GM23248 (cell line): ENCODE data around the gene SAPCD2. TPM values are rescaled to one million over a fixed set of nuclear protein-coding genes. Genes with fewer than 3 reads are reported as not detected.
A peak's percentile ranks its signal among the peaks of the same experiment; 100 is the strongest.

Source experiments
- DNase-seq: peaks from one replicate; pipeline ENCODE4 v3.0.0-alpha.2; 2015
- H2AFZ ChIP-seq: fragments of 200-600 bp; sonication (generic); 2 replicates; pipeline ENCODE4 v1.6.1; 2016; ENCODE audit warnings: antibody characterized with exemption
- H3F3A ChIP-seq: fragments of 200-600 bp; sonication (generic); 2 replicates; pipeline ENCODE4 v1.6.1; 2016; ENCODE audit warnings: mild to moderate bottlenecking, antibody characterized with exemption, mixed run types; ENCODE audit not compliant: insufficient read depth
- H3K27ac ChIP-seq: fragments of 200-600 bp; sonication (generic); 2 replicates; pipeline ENCODE4 v1.5.1; 2016; ENCODE audit warnings: mild to moderate bottlenecking
- H3K27me3 ChIP-seq: fragments of 200-600 bp; sonication (generic); replicated peaks from 2 replicates; pipeline ENCODE4 v1.6.1; 2016; ENCODE audit warnings: mild to moderate bottlenecking; ENCODE audit not compliant: insufficient read depth
- H3K36me3 ChIP-seq: fragments of 200-600 bp; sonication (generic); 2 replicates; pipeline ENCODE4 v1.6.1; 2016; ENCODE audit warnings: low read depth, mild to moderate bottlenecking
- H3K4me1 ChIP-seq: fragments of 200-600 bp; sonication (generic); 2 replicates; pipeline ENCODE4 v1.6.1; 2016; ENCODE audit warnings: mild to moderate bottlenecking; ENCODE audit not compliant: insufficient read depth
- H3K4me2 ChIP-seq: fragments of 200-600 bp; sonication (generic); one replicate; pipeline ENCODE4 v1.6.1; 2016; ENCODE audit warnings: mild to moderate bottlenecking; ENCODE audit not compliant: unreplicated experiment
- H3K4me3 ChIP-seq: fragments of 200-600 bp; sonication (generic); 2 replicates; pipeline ENCODE4 v1.5.1; 2016; ENCODE audit warnings: mild to moderate bottlenecking
- H3K79me2 ChIP-seq: fragments of 200-600 bp; sonication (generic); 2 replicates; pipeline ENCODE4 v1.6.1; 2016; ENCODE audit warnings: mild to moderate bottlenecking; ENCODE audit not compliant: insufficient read depth
- H3K9ac ChIP-seq: fragments of 200-600 bp; sonication (generic); 2 replicates; pipeline ENCODE4 v1.6.1; 2016; ENCODE audit warnings: mild to moderate bottlenecking
- H3K9me2 ChIP-seq: fragments of 200-600 bp; sonication (generic); 2 replicates; pipeline ENCODE4 v1.6.1; 2016; ENCODE audit warnings: mixed run types, mild to moderate bottlenecking, moderate library complexity; ENCODE audit not compliant: insufficient read depth
- H3K9me3 ChIP-seq: fragments of 200-600 bp; sonication (generic); one replicate; pipeline ENCODE4 v1.6.1; 2017; ENCODE audit warnings: low read depth
- H4K20me1 ChIP-seq: fragments of 200-600 bp; sonication (generic); 2 replicates; pipeline ENCODE4 v1.6.0; 2016; ENCODE audit not compliant: insufficient read depth
- EZH2 ChIP-seq: fragments of 200-600 bp; sonication (generic); IDR thresholded peaks from 2 replicates; pipeline ENCODE4 v1.6.1; 2018; ENCODE audit warnings: antibody characterized with exemption, mild to moderate bottlenecking; ENCODE audit not compliant: insufficient read depth, poor library complexity, severe bottlenecking
- EZH2phosphoT487 ChIP-seq: fragments of 200-600 bp; sonication (generic); IDR thresholded peaks from 2 replicates; pipeline ENCODE4 v1.6.1; 2018; ENCODE audit warnings: antibody characterized with exemption, moderate library complexity, mild to moderate bottlenecking, low read depth; ENCODE audit not compliant: insufficient read depth
- WGBS, 2 experiments: methylation state at CpG; one replicate each; pipeline ENCODE4 v1.1.6; 2015 to 2017; ENCODE audit warnings: low lambda C conversion rate in 2 of 2, low coverage in 1 of 2; ENCODE audit errors: missing lambda C conversion rate in 2 of 2; 5-methylcytosine and 5-hydroxymethylcytosine counted together
- in situ Hi-C: fragments of 300-500 bp; cut with MboI; formaldehyde crosslinking; loops from 2 replicates; pipeline ENCODE4 v1.15.0; 2020
- polyA plus RNA-seq: library from polyadenylated mRNA; unstranded; fragments of >200 nt; fragmentation: Nextera tagmentation; extraction: Ambion mirVana; gene quantifications from 2 replicates; pipeline ENCODE4 v1.2.1, GENCODE V29; 2016
- total RNA-seq: library from RNA; depleted of rRNA; stranded (reverse); fragments of >200 nt; shearing (Covaris generic); gene quantifications from 2 replicates; pipeline ENCODE4 v1.2.3, GENCODE V29; 2014

SAPCD2 gene
- total and polyA plus RNA-seq, 2 experiments from 2014 or later = 0.88 to 5.4 TPM

DNA sequence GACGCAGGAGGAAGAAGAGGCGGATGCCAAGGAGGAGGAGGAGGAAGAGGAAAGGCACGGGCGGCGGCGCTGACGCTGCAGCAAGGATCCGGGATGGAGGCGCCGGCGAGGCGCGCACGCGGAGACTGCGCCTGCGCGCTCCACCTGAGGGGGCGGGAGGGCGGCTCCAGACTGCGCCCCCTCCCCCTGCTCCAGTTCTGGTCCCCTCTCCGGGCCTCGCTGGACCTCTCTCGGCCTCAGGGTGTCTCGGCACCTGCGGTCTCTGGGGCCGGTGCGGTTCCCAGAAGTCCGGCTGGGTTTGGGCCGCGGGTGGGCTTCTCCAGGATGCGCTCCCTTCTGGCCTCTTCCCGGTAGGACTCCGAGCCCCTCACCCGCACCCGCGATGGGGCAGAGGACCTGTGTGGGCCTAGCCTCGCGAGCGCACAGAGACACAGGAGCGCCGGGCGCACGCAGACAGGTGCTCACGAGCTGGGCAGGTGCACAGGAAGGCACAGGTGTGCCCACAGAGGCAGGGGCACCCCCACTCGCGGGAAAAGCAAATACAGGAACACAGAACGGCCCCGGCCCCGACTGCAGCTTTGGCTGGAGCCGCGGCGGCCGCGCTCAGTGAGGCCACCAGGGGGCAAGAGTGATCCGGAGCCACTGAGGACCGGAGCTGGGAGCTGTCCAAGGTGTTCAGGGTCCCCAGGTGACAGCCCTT lies 24.1 kb downstream of the SAPCD2 start, which contains the start of gene NPDC1:
Gene NPDC1 (minus strand): TSS at position 90 of the 700 bp plus-strand sequence. CDS start 188 bp downstream, outside the sequence.
- TF ChIP-seq EZH2phosphoT487 = no peak
- no peak for TF ChIP-seq EZH2
- Histone ChIP-seq H3F3A (no peaks in the 10 kb centered on the region), H4K20me1 (no peaks in the 10 kb centered on the region; the same call in 1 of the 2 replicates), H3K9me2 (no peaks in the 10 kb centered on the region), H3K27ac (peak within 1 kb of the TSS; percentile 25), H3K9me3 (no peaks in the 10 kb centered on the region), H3K27me3 (peaks cover 9% of the 10 kb centered on the region), H2AFZ (peak within 1 kb of the TSS; percentile 93), H3K4me2 (peak within 1 kb of the TSS; percentile 95), H3K36me3 (no peaks in the 10 kb centered on the region), H3K4me3 (peak within 1 kb of the TSS; percentile 87), H3K79me2 (peaks cover 25% of the 10 kb centered on the region), H3K4me1 (peaks cover 8% of the 10 kb centered on the region; the same call in 1 of the 2 replicates), H3K9ac (peak within 1 kb of the TSS; percentile 70)
- DNase-seq = peak; percentile 90
- in situ Hi-C loops = no loop called here
- 1 to 2% methylated on average over 43 to 45 of the region's 57 CpGs for WGBS, 2 experiments

DNA sequence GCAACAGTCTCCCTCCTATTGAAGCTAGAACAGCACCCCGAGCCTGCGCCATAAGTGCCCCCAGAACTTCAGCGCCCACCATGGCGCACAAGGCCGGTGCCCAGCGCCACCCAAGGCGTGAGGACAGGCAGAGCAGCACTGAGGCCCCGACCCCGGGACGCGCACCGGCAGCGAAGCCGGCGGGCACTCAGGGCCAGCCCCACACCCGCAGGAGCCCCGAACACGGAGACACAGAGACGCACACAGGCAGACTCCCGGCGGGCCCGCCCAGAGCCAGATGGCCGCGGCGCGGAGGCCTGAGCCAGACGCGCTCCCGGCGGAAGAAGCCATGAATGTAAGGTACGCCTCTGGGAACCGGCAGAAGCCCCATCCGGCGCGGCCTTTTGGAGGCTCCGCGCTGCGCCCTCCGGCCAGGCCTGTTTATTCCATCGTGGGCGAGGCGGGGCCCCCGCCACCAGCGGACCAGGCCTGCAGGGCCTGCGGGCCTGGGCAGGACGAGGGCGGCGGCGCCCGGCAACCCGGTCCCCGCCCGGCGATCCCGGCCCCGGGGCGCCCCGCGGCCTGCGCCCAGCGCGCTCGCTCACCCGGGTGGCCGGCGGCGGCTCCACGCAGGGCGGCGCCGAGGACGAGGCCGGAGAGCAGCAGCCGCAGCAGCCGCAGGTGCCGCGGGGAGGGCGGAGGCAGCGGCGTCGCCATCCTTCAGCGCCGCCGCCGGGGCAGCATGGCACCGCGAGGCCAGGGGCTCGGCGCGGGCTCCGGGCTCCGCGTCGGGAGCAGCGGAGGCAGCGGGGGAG lies 24.9 kb downstream of the SAPCD2 start:
- Histone ChIP-seq H3K9me2 (no peaks in the 10 kb centered on the region), H3K79me2 (peaks cover 25% of the 10 kb centered on the region), H3K36me3 (no peaks in the 10 kb centered on the region), H3K27ac (no peak overlapping the region), H3F3A (no peaks in the 10 kb centered on the region), H3K4me1 (peaks cover 8% of the 10 kb centered on the region; the same call in 1 of the 2 replicates), H4K20me1 (no peaks in the 10 kb centered on the region; the same call in 1 of the 2 replicates), H3K4me2 (peak overlapping the region; percentile 95), H3K9ac (peak overlapping the region; percentile 70), H2AFZ (peak overlapping the region; percentile 93), H3K9me3 (no peaks in the 10 kb centered on the region), H3K27me3 (peaks cover 9% of the 10 kb centered on the region), H3K4me3 (peak overlapping the region; percentile 87)
- TF ChIP-seq EZH2 (no peak), EZH2phosphoT487 (no peak)
- DNase-seq = peak; percentile 80
- in situ Hi-C loops = no loop called here
- 5% methylated on average over 73 to 89 of the region's 96 CpGs for WGBS, 2 experiments

DNA sequence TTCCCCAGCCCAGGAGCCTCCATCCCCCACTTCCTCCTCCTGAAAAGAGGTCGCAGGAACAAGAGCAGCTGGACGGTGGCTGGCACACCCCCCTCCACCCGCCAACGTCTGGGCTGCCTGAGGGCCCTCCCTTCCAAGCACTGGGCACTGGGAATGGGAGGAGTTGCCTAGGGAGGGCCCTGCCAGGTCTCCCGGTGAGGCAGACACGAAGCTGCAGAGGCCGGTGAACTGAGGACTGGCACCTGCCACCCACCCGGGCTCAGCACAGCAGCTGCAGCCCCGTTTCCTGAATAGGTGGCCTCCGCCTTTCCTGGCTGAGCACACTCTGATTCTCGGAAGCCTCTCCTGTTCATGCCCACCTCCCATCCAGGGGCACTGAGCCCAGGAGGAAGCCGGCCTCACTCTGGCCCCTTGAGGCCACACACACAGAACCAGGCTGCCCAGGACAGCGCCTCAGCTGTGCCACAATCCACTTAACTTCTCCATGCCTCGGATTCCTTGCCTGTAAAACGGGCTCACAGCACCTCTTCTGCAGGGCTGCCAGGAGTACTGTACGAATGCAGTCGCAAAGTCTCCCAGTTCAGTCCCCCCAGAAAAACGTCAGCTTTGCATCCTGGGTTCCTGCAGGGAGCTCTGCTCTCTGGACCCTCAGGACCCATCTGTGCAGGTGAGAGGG lies 25.7 kb downstream of the SAPCD2 start:
- no peaks in the 10 kb centered on the region for H3F3A ChIP-seq
- no peak for TF ChIP-seq EZH2phosphoT487
- TF ChIP-seq EZH2 = no peak
- no peak overlapping the region for H2AFZ ChIP-seq
- H3K9me2 ChIP-seq = no peaks in the 10 kb centered on the region
- H4K20me1 ChIP-seq = no peaks in the 10 kb centered on the region; the same call in 1 of the 2 replicates
- in situ Hi-C loops = no loop called here
- DNase-seq = peak; percentile 36
- WGBS, 2 experiments = 53 to 56% methylated on average over 18 of the region's 18 CpGs
- H3K27me3 ChIP-seq = peaks cover 8% of the 10 kb centered on the region
- H3K4me3 ChIP-seq = peak overlapping the region; percentile 87
- peaks cover 8% of the 10 kb centered on the region; the same call in 1 of the 2 replicates for H3K4me1 ChIP-seq
- peak overlapping the region; percentile 70 for H3K9ac ChIP-seq
- H3K79me2 ChIP-seq = peaks cover 25% of the 10 kb centered on the region
- H3K36me3 ChIP-seq = no peaks in the 10 kb centered on the region
- peak overlapping the region; percentile 89 for H3K4me2 ChIP-seq
- no peak overlapping the region for H3K27ac ChIP-seq
- H3K9me3 ChIP-seq = no peaks in the 10 kb centered on the region

DNA sequence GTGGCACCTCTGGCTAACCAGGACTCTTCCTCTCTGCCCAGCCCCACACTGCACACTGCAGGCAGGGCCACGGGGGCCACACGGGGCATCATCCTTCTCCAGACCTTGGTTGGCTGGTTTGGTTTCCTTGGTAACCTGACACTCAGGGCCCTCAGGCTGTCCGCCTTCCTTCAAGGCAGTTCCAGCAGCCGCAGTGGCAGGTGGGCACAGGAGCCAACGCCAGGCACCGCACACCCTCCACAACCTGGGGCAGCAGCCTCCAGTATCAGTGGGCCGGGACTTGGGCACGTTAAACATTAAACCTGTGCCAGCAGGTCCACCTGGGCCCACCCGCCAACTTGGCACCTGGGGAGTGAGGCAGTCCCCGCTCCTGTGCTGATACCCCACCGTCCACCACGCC lies 26.3 kb downstream of the SAPCD2 start:
- Histone ChIP-seq H3K4me1 (peaks cover 8% of the 10 kb centered on the region; the same call in 1 of the 2 replicates), H3K4me3 (no peak overlapping the region; the same call in 1 of the 2 replicates), H3K79me2 (peaks cover 25% of the 10 kb centered on the region), H3K9ac (peak overlapping the region; percentile 70; the same call in 1 of the 2 replicates), H3K9me2 (no peaks in the 10 kb centered on the region), H3K27ac (no peak overlapping the region), H3K4me2 (peak overlapping the region; percentile 89), H4K20me1 (no peaks in the 10 kb centered on the region; the same call in 1 of the 2 replicates), H3K36me3 (no peaks in the 10 kb centered on the region), H3K9me3 (no peaks in the 10 kb centered on the region), H3K27me3 (peaks cover 2% of the 10 kb centered on the region; the same call in 1 of the 2 replicates), H3F3A (no peaks in the 10 kb centered on the region), H2AFZ (no peak overlapping the region)
- TF ChIP-seq EZH2 (no peak), EZH2phosphoT487 (no peak)
- 82 to 85% methylated on average over 12 of the region's 12 CpGs for WGBS, 2 experiments
- DNase-seq = no peak
- in situ Hi-C loops = no loop called here
